B cell (primary cell): ENCODE measurements around the gene PPP2R2B. TPM values are rescaled to one million over a fixed set of nuclear protein-coding genes. Genes with fewer than 3 reads are reported as not detected.

Experiments used
- ATAC-seq: fragments of 200-7000 bp; cut with Tn5 transposase; one replicate; pipeline ENCODE4 v1.10.0; 2021; ENCODE audit warnings: low read depth, mild to moderate bottlenecking, moderate number of reproducible peaks, moderate library complexity
- CTCF ChIA-PET: fragments of 350-600 bp; sonication (Branson Sonifier 250); formaldehyde crosslinking; loops from one replicate; lab custom pipeline; 2021; ENCODE audit warnings: antibody characterized with exemption, inconsistent platforms; lab: Charles Lee
- POLR2A ChIA-PET: fragments of 350-600 bp; sonication (Branson Sonifier 250); formaldehyde crosslinking; loops from one replicate; lab custom pipeline; 2021; ENCODE audit warnings: antibody characterized with exemption; lab: Charles Lee
- DNase-seq: peaks from one replicate; pipeline ENCODE4 v3.0.0; 2013
- H2AFZ ChIP-seq: 2 replicates; pipeline ENCODE4 v1.6.1; 2012; ENCODE audit warnings: mild to moderate bottlenecking, low read depth, low read length; ENCODE audit not compliant: insufficient read depth, poor library complexity, severe bottlenecking
- H3K27ac ChIP-seq, 2 donors: 1 replicate in 1 of 2; 2 replicates in 1 of 2; pipeline ENCODE4 v1.5.1; 2012 to 2013; ENCODE audit warnings: low read length in 2 of 2, mild to moderate bottlenecking in 2 of 2, moderate library complexity in 1 of 2
- H3K27me3 ChIP-seq, 4 experiments: fragments of 200-600 bp in 1 of 4; sonication (generic) in 1 of 4; replicated peaks in 1 of 4; 1 replicate in 2 of 4; 2 replicates in 2 of 4; pipeline versions ENCODE4 v1.6.1 to v1.7.0; 2013 to 2016; ENCODE audit warnings: low read length in 3 of 4, mild to moderate bottlenecking in 2 of 4, mixed read lengths in 1 of 4, moderate library complexity in 1 of 4; ENCODE audit not compliant: insufficient read depth in 4 of 4, control insufficient read depth in 3 of 4; ENCODE audit errors: control extremely low read depth in 1 of 4
- H3K36me3 ChIP-seq, 2 experiments: replicated peaks in 1 of 2; 1 replicate in 1 of 2; 2 replicates in 1 of 2; pipeline versions ENCODE4 v1.6.1 to v1.7.1; 2013; ENCODE audit warnings: low read length in 1 of 2; ENCODE audit not compliant: insufficient read depth in 2 of 2, control insufficient read depth in 1 of 2; ENCODE audit errors: control extremely low read depth in 1 of 2, extremely low read depth in 1 of 2
- H3K4me1 ChIP-seq, 2 donors: fragments of 200-600 bp in 1 of 2; sonication (generic) in 1 of 2; 1 replicate in 1 of 2; 2 replicates in 1 of 2; pipeline versions ENCODE4 v1.5.1 to v1.6.1; 2013 to 2017; ENCODE audit warnings: low read length in 2 of 2; ENCODE audit not compliant: control insufficient read depth in 2 of 2, insufficient read depth in 2 of 2
- H3K4me2 ChIP-seq: replicated peaks from 2 replicates; pipeline ENCODE3; 2012; ENCODE audit warnings: mild to moderate bottlenecking, low read depth, low read length; ENCODE audit not compliant: poor library complexity, severe bottlenecking
- H3K4me3 ChIP-seq, 5 experiments: fragments of 200-600 bp in 1 of 5; sonication (generic) in 1 of 5; 1 replicate in 3 of 5; 2 replicates in 2 of 5; pipeline versions ENCODE4 v1.5.1 to v1.7.0; 2011 to 2016; ENCODE audit warnings: low read length in 4 of 5, mild to moderate bottlenecking in 4 of 5, low read depth in 2 of 5, control low read depth in 1 of 5, moderate library complexity in 1 of 5; ENCODE audit not compliant: insufficient read depth in 1 of 5; ENCODE audit errors: control extremely low read depth in 1 of 5, extremely low read depth in 1 of 5
- H3K79me2 ChIP-seq: fragments of 200-600 bp; sonication (generic); one replicate; pipeline ENCODE4 v1.6.0; 2016; ENCODE audit warnings: low read length; ENCODE audit not compliant: control insufficient read depth, insufficient read depth
- H3K9ac ChIP-seq: fragments of 200-600 bp; sonication (generic); 2 replicates; pipeline ENCODE4 v1.6.1; 2017; ENCODE audit warnings: mild to moderate bottlenecking, low read length, moderate library complexity
- H3K9me3 ChIP-seq, 3 donors: one replicate each; pipeline versions ENCODE4 v1.6.1 to v1.7.1; 2013; ENCODE audit warnings: low read length in 2 of 3; ENCODE audit not compliant: control insufficient read depth in 2 of 3, insufficient read depth in 1 of 3; ENCODE audit errors: control extremely low read depth in 1 of 3
- H4K20me1 ChIP-seq: 2 replicates; pipeline ENCODE4 v1.6.0; 2012; ENCODE audit warnings: mild to moderate bottlenecking, low read length; ENCODE audit not compliant: insufficient read depth, control insufficient read depth, poor library complexity, severe bottlenecking
- H3K27ac Mint-ChIP-seq: one replicate; pipeline ENCODE4 v1.8.0; 2021; ENCODE audit warnings: mixed read lengths
- H3K27me3 Mint-ChIP-seq: one replicate; pipeline ENCODE4 v1.8.0; 2021; ENCODE audit warnings: mixed read lengths
- H3K4me1 Mint-ChIP-seq: one replicate; pipeline ENCODE4 v1.8.0; 2021; ENCODE audit warnings: mixed read lengths
- H3K4me3 Mint-ChIP-seq: one replicate; pipeline ENCODE4 v1.8.0; 2021; ENCODE audit warnings: mixed read lengths
- H3K9me3 Mint-ChIP-seq: one replicate; pipeline ENCODE4 v1.8.0; 2022; ENCODE audit warnings: mixed read lengths; ENCODE audit not compliant: insufficient read depth
- EZH2 ChIP-seq: IDR thresholded peaks from 2 replicates; pipeline ENCODE4 v1.6.1; 2012; ENCODE audit warnings: borderline replicate concordance, low read depth, mild to moderate bottlenecking, moderate library complexity, low read length; ENCODE audit not compliant: insufficient read depth, poor library complexity, severe bottlenecking
- WGBS: methylation state at CpG from one replicate; pipeline ENCODE4 v1.1.5; 2013; ENCODE audit warnings: missing lambda C conversion rate; ENCODE audit not compliant: insufficient coverage; 5-methylcytosine and 5-hydroxymethylcytosine counted together
- intact Hi-C: fragments of 100-400 bp; cut with micrococcal nuclease; formaldehyde crosslinking; loops from one replicate; pipeline ENCODE4 v1.10.0; 2022
- polyA plus RNA-seq: library from polyadenylated mRNA; depleted of rRNA; stranded (reverse); fragments of >200 nt; gene quantifications from 2 replicates; pipeline ENCODE4 v1.2.3, GENCODE V29; 2012
- total RNA-seq, 2 donors: library from RNA; stranded (reverse); fragments of 120-200 nt in 1 of 2; gene quantifications; 1 replicate in 1 of 2; 2 replicates in 1 of 2; pipeline versions ENCODE4 v1.2.3 to v1.2.4, GENCODE V29; 2013 to 2022
- TF ChIP-seq, protein P1 (sequence below): fragments of 200-600 bp; IDR thresholded peaks from one replicate; pipeline ENCODE4 v1.8.0; 2022; ENCODE audit warnings: antibody characterized with exemption, mild to moderate bottlenecking

Gene PPP2R2B
- total and polyA plus RNA-seq, 2 donors (not counting 1 experiment from before 2014, with no cell fraction given): 0.03 TPM; not detected in 1

DNA sequence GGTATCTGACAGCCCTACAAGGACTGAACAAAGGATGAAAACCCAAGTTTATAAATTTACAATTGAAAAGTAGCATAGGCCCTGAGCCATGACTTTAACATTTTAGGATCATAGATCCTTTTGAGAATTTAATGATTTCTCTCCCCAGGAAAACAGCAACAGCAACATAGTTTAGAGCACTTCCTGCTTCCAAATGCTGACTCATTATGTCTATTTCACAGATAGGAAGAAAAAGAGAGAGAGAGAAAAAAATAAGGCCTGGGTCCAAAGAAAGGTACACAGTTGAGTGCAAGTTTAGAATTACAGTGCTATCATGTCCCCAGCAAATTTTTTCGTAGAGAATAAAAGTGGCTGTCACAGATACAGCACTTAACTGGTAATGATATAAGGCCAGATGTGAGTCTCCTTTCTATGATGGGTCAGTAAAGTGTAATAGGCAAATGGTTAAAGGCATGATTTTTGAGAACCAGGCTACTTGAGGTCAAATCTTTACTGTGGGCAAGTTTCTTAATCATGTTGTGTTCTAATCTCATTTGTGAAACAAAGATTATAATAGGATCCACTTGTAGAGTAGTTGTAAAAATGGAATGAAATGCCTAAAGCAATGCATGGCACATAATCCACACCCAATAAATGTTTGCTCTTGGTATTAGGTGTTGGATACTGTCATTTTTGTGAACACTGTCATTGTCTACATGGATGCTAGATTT lies 12.3 kb upstream of the PPP2R2B start:
- DNase-seq: no peak
- ChIA-PET POLR2A (no interaction called here), CTCF (no interaction called here)
- no peak overlapping the region for H3K27ac Mint-ChIP-seq
- H3K4me1 ChIP-seq: no peaks in the 10 kb centered on the region
- TF ChIP-seq, protein P1, sequence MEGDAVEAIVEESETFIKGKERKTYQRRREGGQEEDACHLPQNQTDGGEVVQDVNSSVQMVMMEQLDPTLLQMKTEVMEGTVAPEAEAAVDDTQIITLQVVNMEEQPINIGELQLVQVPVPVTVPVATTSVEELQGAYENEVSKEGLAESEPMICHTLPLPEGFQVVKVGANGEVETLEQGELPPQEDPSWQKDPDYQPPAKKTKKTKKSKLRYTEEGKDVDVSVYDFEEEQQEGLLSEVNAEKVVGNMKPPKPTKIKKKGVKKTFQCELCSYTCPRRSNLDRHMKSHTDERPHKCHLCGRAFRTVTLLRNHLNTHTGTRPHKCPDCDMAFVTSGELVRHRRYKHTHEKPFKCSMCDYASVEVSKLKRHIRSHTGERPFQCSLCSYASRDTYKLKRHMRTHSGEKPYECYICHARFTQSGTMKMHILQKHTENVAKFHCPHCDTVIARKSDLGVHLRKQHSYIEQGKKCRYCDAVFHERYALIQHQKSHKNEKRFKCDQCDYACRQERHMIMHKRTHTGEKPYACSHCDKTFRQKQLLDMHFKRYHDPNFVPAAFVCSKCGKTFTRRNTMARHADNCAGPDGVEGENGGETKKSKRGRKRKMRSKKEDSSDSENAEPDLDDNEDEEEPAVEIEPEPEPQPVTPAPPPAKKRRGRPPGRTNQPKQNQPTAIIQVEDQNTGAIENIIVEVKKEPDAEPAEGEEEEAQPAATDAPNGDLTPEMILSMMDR: no peak
- no peak for TF ChIP-seq EZH2
- ATAC-seq: no peak
- H2AFZ ChIP-seq: no peak overlapping the region
- H3K27me3 Mint-ChIP-seq: no peaks in the 10 kb centered on the region
- WGBS: 60% methylated on average over 1 of the region's 1 CpG
- H3K4me3 ChIP-seq: no peak overlapping the region
- H3K36me3 ChIP-seq: no peaks in the 10 kb centered on the region
- H3K27ac ChIP-seq: no peak overlapping the region
- H3K4me2 ChIP-seq: no peak overlapping the region
- no peaks in the 10 kb centered on the region for H3K9me3 Mint-ChIP-seq
- H4K20me1 ChIP-seq: no peaks in the 10 kb centered on the region
- no peak overlapping the region for H3K4me3 Mint-ChIP-seq
- H3K79me2 ChIP-seq: no peaks in the 10 kb centered on the region
- intact Hi-C loops: no loop called here
- no peaks in the 10 kb centered on the region for H3K27me3 ChIP-seq
- H3K9me3 ChIP-seq: no peaks in the 10 kb centered on the region
- no peaks in the 10 kb centered on the region for H3K4me1 Mint-ChIP-seq
- H3K9ac ChIP-seq: no peak overlapping the region

DNA sequence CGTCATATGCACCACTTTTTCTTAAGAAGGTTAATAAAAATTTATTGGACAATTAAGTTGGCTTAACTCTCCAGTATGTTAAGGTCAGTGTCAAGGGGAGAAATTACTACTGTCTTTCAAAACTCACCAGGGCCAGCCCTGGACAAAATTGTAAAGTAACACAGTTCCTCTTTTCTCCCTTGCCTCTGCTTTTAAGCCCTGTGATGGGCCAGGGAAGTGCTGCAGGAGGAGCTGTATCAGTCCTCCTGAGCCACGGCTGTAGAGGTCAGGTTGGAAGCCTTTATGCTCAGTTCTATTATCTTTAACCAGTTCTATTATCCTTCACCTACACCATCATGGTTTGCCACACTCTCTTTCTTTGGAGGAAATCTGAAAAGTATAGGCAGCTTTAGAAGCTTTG lies 11.5 kb upstream of the PPP2R2B start:
- Histone ChIP-seq H3K4me1 (no peaks in the 10 kb centered on the region), H4K20me1 (no peaks in the 10 kb centered on the region), H3K4me2 (no peak overlapping the region), H3K36me3 (no peaks in the 10 kb centered on the region), H3K27ac (no peak overlapping the region), H3K9me3 (no peaks in the 10 kb centered on the region), H3K79me2 (no peaks in the 10 kb centered on the region), H3K27me3 (no peaks in the 10 kb centered on the region), H3K9ac (no peak overlapping the region), H3K4me3 (no peak overlapping the region), H2AFZ (no peak overlapping the region)
- intact Hi-C loops: no loop called here
- Mint-ChIP-seq H3K4me3 (no peak overlapping the region), H3K27me3 (no peaks in the 10 kb centered on the region), H3K4me1 (no peaks in the 10 kb centered on the region), H3K27ac (no peak overlapping the region), H3K9me3 (no peaks in the 10 kb centered on the region)
- TF ChIP-seq, protein P1: no peak
- TF ChIP-seq EZH2: no peak
- DNase-seq (no peak), ATAC-seq (no peak)
- ChIA-PET POLR2A (no interaction called here), CTCF (no interaction called here)
- no CpG with 5 or more reads among the region's 2 CpGs for WGBS
